Fibroblast of lung (primary cell): ENCODE measurements around the gene ZNF79. TPM values are rescaled to one million over a fixed set of nuclear protein-coding genes. Genes with fewer than 3 reads are reported as not detected.
A peak's percentile ranks its signal among the peaks of the same experiment; 100 is the strongest.

Experiments
- DNase-seq, 2 donors: peaks; one replicate each; pipeline versions ENCODE4 v3.0.0 to v3.0.0-alpha.2; 2010; ENCODE audit warnings: low read depth in 2 of 2
- H2AFZ ChIP-seq: 2 replicates; pipeline ENCODE4 v1.5.1; 2012; ENCODE audit warnings: low read length, control low read depth, inconsistent platforms
- H3K27ac ChIP-seq: 2 replicates; pipeline ENCODE4 v1.5.1; 2011; ENCODE audit warnings: low read length, control low read depth; ENCODE audit not compliant: insufficient read depth
- H3K27me3 ChIP-seq: 2 replicates; pipeline ENCODE4 v1.5.1; 2011; ENCODE audit warnings: mild to moderate bottlenecking, low read length; ENCODE audit not compliant: control insufficient read depth, insufficient read depth
- H3K36me3 ChIP-seq: 2 replicates; pipeline ENCODE4 v1.5.1; 2011; ENCODE audit warnings: low read length; ENCODE audit not compliant: control insufficient read depth, insufficient read depth
- H3K4me1 ChIP-seq: 2 replicates; pipeline ENCODE4 v1.5.1; 2011; ENCODE audit warnings: low read length; ENCODE audit not compliant: control insufficient read depth, insufficient read depth; ENCODE audit errors: extremely low read depth
- H3K4me2 ChIP-seq: 2 replicates; pipeline ENCODE4 v1.5.1; 2011; ENCODE audit warnings: low read length, control low read depth; ENCODE audit not compliant: insufficient read depth; ENCODE audit errors: extremely low read depth
- H3K4me3 ChIP-seq, 4 experiments: fragments of 200-600 bp in 1 of 4; sonication (generic) in 1 of 4; replicated peaks in 1 of 4; 2 replicates each; pipeline ENCODE4 v1.5.1; 2011 to 2016; ENCODE audit warnings: low read length in 4 of 4, low read depth in 3 of 4, mild to moderate bottlenecking in 3 of 4, control low read depth in 2 of 4, inconsistent platforms in 1 of 4, mixed read lengths in 1 of 4; ENCODE audit not compliant: insufficient read depth in 1 of 4; ENCODE audit errors: control extremely low read depth in 1 of 4
- H3K79me2 ChIP-seq: 2 replicates; pipeline ENCODE4 v1.5.1; 2012; ENCODE audit warnings: mild to moderate bottlenecking, low read length, inconsistent platforms; ENCODE audit not compliant: control insufficient read depth, insufficient read depth
- H3K9ac ChIP-seq: 2 replicates; pipeline ENCODE4 v1.5.1; 2011; ENCODE audit warnings: mild to moderate bottlenecking, low read length, control low read depth; ENCODE audit not compliant: insufficient read depth
- H3K9me3 ChIP-seq: 2 replicates; pipeline ENCODE4 v1.5.1; 2012; ENCODE audit warnings: low read depth, low read length; ENCODE audit not compliant: control insufficient read depth, insufficient read depth
- H4K20me1 ChIP-seq: 2 replicates; pipeline ENCODE4 v1.5.1; 2011; ENCODE audit warnings: low read length; ENCODE audit not compliant: control insufficient read depth, insufficient read depth; ENCODE audit errors: extremely low read depth
- EZH2 ChIP-seq: IDR thresholded peaks from 2 replicates; pipeline ENCODE4 v1.5.1; 2012; ENCODE audit warnings: low read length, control low read depth, mild to moderate bottlenecking; ENCODE audit errors: missing control alignments
- polyA plus RNA-seq, 2 donors: library from polyadenylated mRNA; depleted of rRNA in 1 of 2; stranded (reverse) in 1 of 2; unstranded in 1 of 2; fragments of >200 nt; gene quantifications; 2 replicates each; pipeline ENCODE4 v1.2.1, GENCODE V29; 2011 to 2012; ENCODE audit warnings: missing spikeins in 1 of 2
- total RNA-seq: library from RNA; depleted of rRNA; stranded (reverse); fragments of >200 nt; gene quantifications from 2 replicates; pipeline ENCODE4 v1.2.1, GENCODE V29; 2014
- TF ChIP-seq, protein P1 (sequence below), 2 donors: IDR thresholded peaks in 1 of 2; conservative IDR thresholded peaks in 1 of 2; 1 replicate in 1 of 2; 2 replicates in 1 of 2; pipeline ENCODE4 v1.5.1; 2011 to 2012; ENCODE audit warnings: low read length in 2 of 2, control low read depth in 1 of 2, inconsistent platforms in 1 of 2, low read depth in 1 of 2, mild to moderate bottlenecking in 1 of 2

ZNF79 gene
- total and polyA plus RNA-seq, 2 donors (not counting 1 experiment from before 2014, with no cell fraction given) = 4.9 to 15.0 TPM

DNA sequence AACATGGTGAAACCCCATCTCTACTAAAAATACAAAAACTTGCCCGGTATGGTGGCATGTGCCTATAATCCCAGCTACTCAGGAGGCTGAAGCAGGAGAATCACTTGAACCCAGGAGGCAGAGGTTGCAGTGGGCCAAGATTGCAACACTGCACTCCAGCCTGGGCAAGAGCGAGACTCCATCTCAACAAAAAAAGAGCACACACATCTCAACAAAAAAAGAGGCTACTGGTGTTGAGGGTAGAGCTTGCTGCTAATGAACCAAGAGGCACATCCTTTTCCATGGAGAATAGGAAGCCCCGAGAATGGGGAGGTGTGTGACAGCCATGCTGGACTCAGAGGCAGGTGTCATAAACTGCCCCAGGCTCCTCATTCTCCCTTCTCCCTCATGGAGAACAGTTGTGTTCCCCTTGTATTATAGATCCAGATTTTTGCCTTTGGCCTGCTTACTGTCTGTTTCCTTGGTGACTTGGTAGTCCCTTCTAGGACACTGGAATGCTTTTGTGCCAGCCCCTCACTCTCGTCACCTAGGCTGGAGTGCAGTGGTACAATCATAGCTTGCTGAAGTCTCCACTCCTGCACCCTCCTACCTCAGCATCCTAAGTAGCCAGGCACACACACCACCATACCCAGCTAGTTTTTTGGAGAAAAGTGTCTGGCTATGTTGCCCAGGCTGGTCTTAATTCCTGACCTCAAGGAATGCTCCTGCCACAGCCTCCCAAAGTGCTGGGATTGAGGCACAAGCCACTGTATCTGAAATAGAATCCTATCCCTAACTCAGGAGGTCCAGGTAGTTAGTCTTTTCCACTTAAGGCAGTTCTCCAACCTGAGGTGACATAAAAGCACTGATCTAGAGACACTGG, 21.9 kb downstream of the ZNF79 start:
- Histone ChIP-seq H4K20me1 (peaks cover 3% of the 10 kb centered on the region), H3K4me2 (no peak overlapping the region), H3K4me3 (no peak overlapping the region), H3K4me1 (peaks cover 2% of the 10 kb centered on the region), H3K27ac (no peak overlapping the region), H2AFZ (no peak overlapping the region), H3K9me3 (peaks cover 4% of the 10 kb centered on the region), H3K27me3 (no peaks in the 10 kb centered on the region), H3K9ac (no peak overlapping the region), H3K79me2 (peaks cover 31% of the 10 kb centered on the region), H3K36me3 (peaks cover 37% of the 10 kb centered on the region)
- DNase-seq = peak in 1 of 2 donors; percentile 16
- no peak for TF ChIP-seq EZH2
- TF ChIP-seq, protein P1, sequence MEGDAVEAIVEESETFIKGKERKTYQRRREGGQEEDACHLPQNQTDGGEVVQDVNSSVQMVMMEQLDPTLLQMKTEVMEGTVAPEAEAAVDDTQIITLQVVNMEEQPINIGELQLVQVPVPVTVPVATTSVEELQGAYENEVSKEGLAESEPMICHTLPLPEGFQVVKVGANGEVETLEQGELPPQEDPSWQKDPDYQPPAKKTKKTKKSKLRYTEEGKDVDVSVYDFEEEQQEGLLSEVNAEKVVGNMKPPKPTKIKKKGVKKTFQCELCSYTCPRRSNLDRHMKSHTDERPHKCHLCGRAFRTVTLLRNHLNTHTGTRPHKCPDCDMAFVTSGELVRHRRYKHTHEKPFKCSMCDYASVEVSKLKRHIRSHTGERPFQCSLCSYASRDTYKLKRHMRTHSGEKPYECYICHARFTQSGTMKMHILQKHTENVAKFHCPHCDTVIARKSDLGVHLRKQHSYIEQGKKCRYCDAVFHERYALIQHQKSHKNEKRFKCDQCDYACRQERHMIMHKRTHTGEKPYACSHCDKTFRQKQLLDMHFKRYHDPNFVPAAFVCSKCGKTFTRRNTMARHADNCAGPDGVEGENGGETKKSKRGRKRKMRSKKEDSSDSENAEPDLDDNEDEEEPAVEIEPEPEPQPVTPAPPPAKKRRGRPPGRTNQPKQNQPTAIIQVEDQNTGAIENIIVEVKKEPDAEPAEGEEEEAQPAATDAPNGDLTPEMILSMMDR (conservative IDR thresholded peaks at IDR 0.05 in 1 of 2, IDR thresholded peaks at IDR 0.05 in 1 of 2; ENCODE audit: low read depth in 1 of 2, low read length in 2 of 2) = no peak

DNA sequence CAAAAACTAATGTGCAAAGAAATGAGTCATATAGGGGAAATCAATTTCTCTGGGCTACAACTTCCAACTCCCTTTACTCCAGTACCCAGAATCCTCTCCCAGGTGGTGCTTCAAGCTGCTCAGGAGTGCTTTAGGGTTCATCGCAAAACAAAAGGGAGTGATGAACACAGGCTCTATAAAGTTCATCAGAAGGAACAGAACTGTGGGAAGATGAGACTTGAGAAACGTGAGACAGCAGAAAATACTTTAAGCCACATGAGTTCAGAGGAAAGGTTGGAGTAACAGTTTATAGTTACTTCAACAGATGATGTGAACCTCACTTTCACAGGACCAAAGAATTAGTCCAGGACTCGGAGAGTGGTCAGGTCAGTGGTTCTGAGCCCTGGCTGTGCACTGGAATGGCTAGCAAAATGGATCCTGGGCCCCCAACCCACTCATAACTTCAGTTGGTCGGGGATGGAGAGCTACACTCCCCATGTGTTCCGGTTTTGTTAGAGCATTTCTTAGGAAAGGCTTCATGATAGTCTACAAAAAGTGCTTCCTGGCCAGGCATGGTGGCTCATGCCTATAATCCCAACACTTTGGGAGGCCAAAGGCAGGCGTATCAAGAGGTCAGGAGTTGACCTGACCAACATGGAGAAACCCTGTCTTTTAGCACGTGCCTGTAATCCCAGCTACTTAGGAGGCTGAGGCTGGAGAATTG, 22.7 kb downstream of the ZNF79 start:
- H3K27ac ChIP-seq = no peak overlapping the region
- H3K79me2 ChIP-seq = peaks cover 32% of the 10 kb centered on the region
- TF ChIP-seq EZH2 = no peak
- peak in 1 of 2 donors; percentile 24 for DNase-seq
- peaks cover 37% of the 10 kb centered on the region for H3K36me3 ChIP-seq
- peaks cover 4% of the 10 kb centered on the region for H3K9me3 ChIP-seq
- H3K4me2 ChIP-seq = no peak overlapping the region
- H3K4me3 ChIP-seq = no peak overlapping the region
- peaks cover 2% of the 10 kb centered on the region for H3K4me1 ChIP-seq
- H2AFZ ChIP-seq = no peak overlapping the region
- H4K20me1 ChIP-seq = peaks cover 3% of the 10 kb centered on the region
- no peak overlapping the region for H3K9ac ChIP-seq
- H3K27me3 ChIP-seq = no peaks in the 10 kb centered on the region

DNA sequence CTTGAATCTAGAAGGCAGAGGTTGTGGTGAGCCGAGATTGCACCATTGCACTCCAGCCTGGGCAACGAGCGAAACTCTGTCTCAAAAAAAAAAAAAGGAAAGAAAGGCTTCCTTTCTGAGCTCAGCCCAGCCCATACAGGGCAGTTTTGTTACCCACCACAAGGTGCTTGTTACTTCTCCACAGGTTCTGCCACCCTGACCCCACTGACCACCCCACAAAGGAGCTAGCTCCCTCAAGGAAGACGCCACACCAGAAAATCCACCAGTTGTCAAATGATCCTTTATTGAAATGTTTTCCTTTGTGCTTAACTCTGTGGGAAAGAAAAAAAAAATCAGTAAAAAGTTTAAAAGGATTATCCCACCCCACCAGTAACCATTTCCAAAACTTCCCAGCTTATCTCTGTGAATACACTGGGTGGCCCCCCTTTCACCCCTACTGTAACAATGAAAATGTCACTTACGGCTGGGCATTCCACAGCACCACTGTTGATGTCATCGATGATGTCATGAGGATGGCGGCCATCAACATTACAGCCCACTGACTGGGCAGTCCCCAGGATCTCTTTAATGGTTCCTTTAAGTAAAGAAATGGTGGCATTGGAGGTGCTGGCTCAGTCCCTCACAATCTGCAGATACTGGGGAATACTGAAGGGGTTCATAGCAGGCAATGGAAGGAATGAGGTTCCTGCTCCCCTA, 23.4 kb downstream of the ZNF79 start:
- H3K4me1 ChIP-seq = peaks cover 2% of the 10 kb centered on the region
- peaks cover 3% of the 10 kb centered on the region for H4K20me1 ChIP-seq
- H3K9ac ChIP-seq = no peak overlapping the region
- TF ChIP-seq, protein P1 (conservative IDR thresholded peaks at IDR 0.05 in 1 of 2, IDR thresholded peaks at IDR 0.05 in 1 of 2; ENCODE audit: low read depth in 1 of 2, low read length in 2 of 2) = no peak
- no peak for TF ChIP-seq EZH2
- no peaks in the 10 kb centered on the region for H3K27me3 ChIP-seq
- DNase-seq = peak; percentile 33 to 42
- H3K4me2 ChIP-seq = no peak overlapping the region
- H2AFZ ChIP-seq = no peak overlapping the region
- peak overlapping the region; percentile 7 for H3K27ac ChIP-seq
- H3K4me3 ChIP-seq = peak overlapping the region in 1 of 4 experiments; percentile 92
- H3K9me3 ChIP-seq = peaks cover 4% of the 10 kb centered on the region
- peaks cover 32% of the 10 kb centered on the region for H3K79me2 ChIP-seq
- peaks cover 37% of the 10 kb centered on the region for H3K36me3 ChIP-seq
